B cell (primary cell): Measurements from ENCODE around the gene CDK12.
"Not testable (repeated sequence)": the region's sequence is repeated elsewhere in the genome, so short reads cannot be mapped to it uniquely, and the experiment has no call there.

Source experiments
- EZH2 ChIP-seq: IDR thresholded peaks from 2 replicates; pipeline ENCODE4 v1.6.1; 2012; ENCODE audit warnings: borderline replicate concordance, low read depth, mild to moderate bottlenecking, moderate library complexity, low read length; ENCODE audit not compliant: insufficient read depth, poor library complexity, severe bottlenecking
- TF ChIP-seq, protein P1 (sequence below): fragments of 200-600 bp; IDR thresholded peaks from one replicate; pipeline ENCODE4 v1.8.0; 2022; ENCODE audit warnings: antibody characterized with exemption, mild to moderate bottlenecking

DNA sequence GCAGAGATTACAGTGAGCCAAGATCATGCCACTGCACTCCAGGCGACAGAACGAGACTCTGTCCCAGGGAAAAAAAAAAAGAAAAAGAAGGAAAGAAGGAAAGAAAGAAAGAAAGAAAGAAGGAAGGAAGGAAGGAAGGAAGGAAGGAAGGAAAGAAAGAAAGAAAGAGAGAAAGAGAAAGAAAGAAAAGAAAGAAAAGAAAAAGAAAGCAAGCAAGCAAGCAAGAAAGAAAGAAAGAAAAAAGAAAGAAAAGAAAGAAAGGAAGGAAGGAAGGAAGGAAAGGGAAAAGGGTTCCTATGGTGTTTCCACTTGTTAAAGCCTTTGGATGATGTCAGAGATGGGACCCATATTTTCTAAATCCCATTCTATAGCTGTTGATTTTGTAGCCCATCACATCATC lies 21.4 kb upstream of the CDK12 start:
- TF ChIP-seq, protein P1, sequence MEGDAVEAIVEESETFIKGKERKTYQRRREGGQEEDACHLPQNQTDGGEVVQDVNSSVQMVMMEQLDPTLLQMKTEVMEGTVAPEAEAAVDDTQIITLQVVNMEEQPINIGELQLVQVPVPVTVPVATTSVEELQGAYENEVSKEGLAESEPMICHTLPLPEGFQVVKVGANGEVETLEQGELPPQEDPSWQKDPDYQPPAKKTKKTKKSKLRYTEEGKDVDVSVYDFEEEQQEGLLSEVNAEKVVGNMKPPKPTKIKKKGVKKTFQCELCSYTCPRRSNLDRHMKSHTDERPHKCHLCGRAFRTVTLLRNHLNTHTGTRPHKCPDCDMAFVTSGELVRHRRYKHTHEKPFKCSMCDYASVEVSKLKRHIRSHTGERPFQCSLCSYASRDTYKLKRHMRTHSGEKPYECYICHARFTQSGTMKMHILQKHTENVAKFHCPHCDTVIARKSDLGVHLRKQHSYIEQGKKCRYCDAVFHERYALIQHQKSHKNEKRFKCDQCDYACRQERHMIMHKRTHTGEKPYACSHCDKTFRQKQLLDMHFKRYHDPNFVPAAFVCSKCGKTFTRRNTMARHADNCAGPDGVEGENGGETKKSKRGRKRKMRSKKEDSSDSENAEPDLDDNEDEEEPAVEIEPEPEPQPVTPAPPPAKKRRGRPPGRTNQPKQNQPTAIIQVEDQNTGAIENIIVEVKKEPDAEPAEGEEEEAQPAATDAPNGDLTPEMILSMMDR = not testable (repeated sequence)
- TF ChIP-seq EZH2 = not testable (repeated sequence)
